ENCODE results near the gene MLF1. TPM values are rescaled to one million over a fixed set of nuclear protein-coding genes. Genes with fewer than 3 reads are reported as not detected.

Gene MLF1
- polyA plus RNA-seq, 1 donor from 2014 or later = 55.9 TPM

DNA sequence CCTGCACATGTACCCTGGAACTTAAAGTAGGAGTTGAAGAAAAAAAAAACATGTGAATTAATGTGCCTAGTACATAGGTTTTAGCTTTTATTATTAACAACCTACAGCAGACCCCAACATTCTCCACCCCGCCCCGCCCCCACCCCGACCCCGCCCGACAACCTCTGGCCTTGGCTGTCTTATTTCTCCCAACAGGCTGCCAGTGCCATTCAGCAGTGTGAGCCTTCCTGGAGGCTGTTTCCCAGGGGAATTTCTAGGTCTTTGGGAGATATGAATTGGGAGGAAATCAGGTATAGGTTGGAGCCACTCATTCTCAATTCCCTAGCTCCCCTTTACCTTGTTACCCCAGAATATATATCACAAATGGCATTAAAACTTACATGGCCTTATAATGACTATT is 8.3 kb upstream of the MLF1 start:
- Histone ChIP-seq H3K27ac (ENCODE audit: low read length) (no peak overlapping the region), H3K9me2 (ENCODE audit: insufficient read depth, low read length) (no peaks in the 10 kb centered on the region), H3K9ac (ENCODE audit: low read length) (no peak overlapping the region), H3K36me3 (ENCODE audit: insufficient read depth, low read length) (no peaks in the 10 kb centered on the region), H3K79me2 (replicated peaks; ENCODE audit: insufficient read depth, low read length) (no peaks in the 10 kb centered on the region), H4K20me1 (ENCODE audit: insufficient read depth) (no peaks in the 10 kb centered on the region), H3K27me3 (ENCODE audit: insufficient read depth, low read depth, low read length) (no peaks in the 10 kb centered on the region), H2AFZ (ENCODE audit: low read depth, low read length) (no peak overlapping the region), H3K4me3 (ENCODE audit: low read length) (no peak overlapping the region), H3F3A (ENCODE audit: insufficient read depth, low read length, poor library complexity, severe bottlenecking) (no peaks in the 10 kb centered on the region), H3K9me3 (ENCODE audit: low read length) (no peaks in the 10 kb centered on the region), H3K4me2 (ENCODE audit: low read length) (no peak overlapping the region)
- TF ChIP-seq, protein P1, sequence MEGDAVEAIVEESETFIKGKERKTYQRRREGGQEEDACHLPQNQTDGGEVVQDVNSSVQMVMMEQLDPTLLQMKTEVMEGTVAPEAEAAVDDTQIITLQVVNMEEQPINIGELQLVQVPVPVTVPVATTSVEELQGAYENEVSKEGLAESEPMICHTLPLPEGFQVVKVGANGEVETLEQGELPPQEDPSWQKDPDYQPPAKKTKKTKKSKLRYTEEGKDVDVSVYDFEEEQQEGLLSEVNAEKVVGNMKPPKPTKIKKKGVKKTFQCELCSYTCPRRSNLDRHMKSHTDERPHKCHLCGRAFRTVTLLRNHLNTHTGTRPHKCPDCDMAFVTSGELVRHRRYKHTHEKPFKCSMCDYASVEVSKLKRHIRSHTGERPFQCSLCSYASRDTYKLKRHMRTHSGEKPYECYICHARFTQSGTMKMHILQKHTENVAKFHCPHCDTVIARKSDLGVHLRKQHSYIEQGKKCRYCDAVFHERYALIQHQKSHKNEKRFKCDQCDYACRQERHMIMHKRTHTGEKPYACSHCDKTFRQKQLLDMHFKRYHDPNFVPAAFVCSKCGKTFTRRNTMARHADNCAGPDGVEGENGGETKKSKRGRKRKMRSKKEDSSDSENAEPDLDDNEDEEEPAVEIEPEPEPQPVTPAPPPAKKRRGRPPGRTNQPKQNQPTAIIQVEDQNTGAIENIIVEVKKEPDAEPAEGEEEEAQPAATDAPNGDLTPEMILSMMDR (IDR thresholded peaks at IDR 0.05; ENCODE audit: poor library complexity, severe bottlenecking) = no peak
- TF ChIP-seq REST (IDR thresholded peaks at IDR 0.05; ENCODE audit: borderline replicate concordance) (no peak), POLR2AphosphoS5 (IDR thresholded peaks at IDR 0.05) (no peak)

- no peak overlapping the region for H2AFZ ChIP-seq (ENCODE audit: low read depth, low read length)
- H3K27ac ChIP-seq (ENCODE audit: low read length) = no peak overlapping the region
- H3K4me2 ChIP-seq (ENCODE audit: low read length) = no peak overlapping the region
- H3K9ac ChIP-seq (ENCODE audit: low read length) = no peak overlapping the region
- no peaks in the 10 kb centered on the region for H3K9me2 ChIP-seq (ENCODE audit: insufficient read depth, low read length)
- H3K4me3 ChIP-seq (ENCODE audit: low read length) = no peak overlapping the region
- no peaks in the 10 kb centered on the region for H3K27me3 ChIP-seq (ENCODE audit: insufficient read depth, low read depth, low read length)
- no peaks in the 10 kb centered on the region for H3K9me3 ChIP-seq (ENCODE audit: low read length)
- H4K20me1 ChIP-seq (ENCODE audit: insufficient read depth) = no peaks in the 10 kb centered on the region
- no peaks in the 10 kb centered on the region for H3F3A ChIP-seq (ENCODE audit: insufficient read depth, low read length, poor library complexity, severe bottlenecking)
- H3K79me2 ChIP-seq (replicated peaks; ENCODE audit: insufficient read depth, low read length) = no peaks in the 10 kb centered on the region
- no peak for TF ChIP-seq EP300 (conservative IDR thresholded peaks at IDR 0.05; ENCODE audit: poor library complexity, severe bottlenecking)
- TF ChIP-seq, protein P1 (IDR thresholded peaks at IDR 0.05; ENCODE audit: poor library complexity, severe bottlenecking) = no peak
- no peak for TF ChIP-seq EZH2 (IDR thresholded peaks at IDR 0.05; ENCODE audit: borderline replicate concordance, insufficient read depth, low read length, poor library complexity, severe bottlenecking)
- TF ChIP-seq RAD21 (conservative IDR thresholded peaks at IDR 0.05) = no peak
- TF ChIP-seq POLR2AphosphoS5 (IDR thresholded peaks at IDR 0.05) = no peak
- TF ChIP-seq REST (IDR thresholded peaks at IDR 0.05; ENCODE audit: borderline replicate concordance) = no peak
- no peak for TF ChIP-seq TAF1 (IDR thresholded peaks at IDR 0.05; ENCODE audit: low read depth)
- no peak for TF ChIP-seq SMC3 (conservative IDR thresholded peaks at IDR 0.05; ENCODE audit: poor library complexity)
- no peak for TF ChIP-seq MXI1 (conservative IDR thresholded peaks at IDR 0.05; ENCODE audit: poor library complexity, severe bottlenecking)
- H3K36me3 ChIP-seq (ENCODE audit: insufficient read depth, low read length) = no peaks in the 10 kb centered on the region
Observed at GRCh38 chr3:158563076-158563475, 7.9 kb upstream of the MLF1 start.
